Central memory CD4-positive, alpha-beta T cell (primary cell): Measurements from ENCODE around the gene PUS1.
"Not testable (repeated sequence)": the region's sequence is repeated elsewhere in the genome, so short reads cannot be mapped to it uniquely, and the experiment has no call there.

Experiments used
- DNase-seq: peaks from one replicate; pipeline ENCODE4 v3.0.0; 2022

PUS1 gene

GRCh38 chr12:131941116-131941986 is 12.3 kb downstream of the PUS1 start:
- DNase-seq: no peak

- no peak for DNase-seq
Measured at GRCh38 chr12:131941987-131942341, 12.9 kb downstream of the PUS1 start.

GRCh38 chr12:131942671-131943070 is 13.6 kb downstream of the PUS1 start:
- DNase-seq: no peak

- no peak for DNase-seq
Measured at GRCh38 chr12:131943389-131943788, 14.3 kb downstream of the PUS1 start.

- DNase-seq: no peak
Measured at GRCh38 chr12:131943876-131944275, 14.8 kb downstream of the PUS1 start.

- no peak for DNase-seq
Measured at GRCh38 chr12:131944601-131945251, 15.7 kb downstream of the PUS1 start.

GRCh38 chr12:131946757-131947156 is 17.7 kb downstream of the PUS1 start:
- DNase-seq: no peak

GRCh38 chr12:131947482-131948027 is 18.5 kb downstream of the PUS1 start:
- DNase-seq: no peak

- peak; percentile 14 for DNase-seq
Measured at GRCh38 chr12:131948166-131948712, 19.2 kb downstream of the PUS1 start.

- DNase-seq: peak; percentile 14
Measured at GRCh38 chr12:131948713-131949430, 19.8 kb downstream of the PUS1 start.

GRCh38 chr12:131949431-131950181 is 20.5 kb downstream of the PUS1 start, which contains the start of gene EP400:
Gene EP400, plus strand, starts transcription at chr12:131949942. Its CDS starts 10,678 bp downstream, at chr12:131960620.
- peak; percentile 90 for DNase-seq

- DNase-seq: peak; percentile 14
Measured at GRCh38 chr12:131950182-131950913, 21.3 kb downstream of the PUS1 start.

GRCh38 chr12:131953810-131954209 is 24.7 kb downstream of the PUS1 start:
- DNase-seq: not testable (repeated sequence)

GRCh38 chr12:131954460-131954859 is 25.4 kb downstream of the PUS1 start:
- DNase-seq: not testable (repeated sequence)

- DNase-seq: no peak
Measured at GRCh38 chr12:131959116-131959515, 30.0 kb downstream of the PUS1 start.

GRCh38 chr12:131959641-131960589 is 30.8 kb downstream of the PUS1 start:
- no peak for DNase-seq

- DNase-seq: not testable (repeated sequence)
Measured at GRCh38 chr12:131960590-131961325, 31.7 kb downstream of the PUS1 start.

- DNase-seq: not testable (repeated sequence)
Measured at GRCh38 chr12:131961328-131961727, 32.3 kb downstream of the PUS1 start.

- no peak for DNase-seq
Measured at GRCh38 chr12:131962069-131962468, 33.0 kb downstream of the PUS1 start.
